ENCODE results near the gene PLD4.

The PLD4 gene

DNA sequence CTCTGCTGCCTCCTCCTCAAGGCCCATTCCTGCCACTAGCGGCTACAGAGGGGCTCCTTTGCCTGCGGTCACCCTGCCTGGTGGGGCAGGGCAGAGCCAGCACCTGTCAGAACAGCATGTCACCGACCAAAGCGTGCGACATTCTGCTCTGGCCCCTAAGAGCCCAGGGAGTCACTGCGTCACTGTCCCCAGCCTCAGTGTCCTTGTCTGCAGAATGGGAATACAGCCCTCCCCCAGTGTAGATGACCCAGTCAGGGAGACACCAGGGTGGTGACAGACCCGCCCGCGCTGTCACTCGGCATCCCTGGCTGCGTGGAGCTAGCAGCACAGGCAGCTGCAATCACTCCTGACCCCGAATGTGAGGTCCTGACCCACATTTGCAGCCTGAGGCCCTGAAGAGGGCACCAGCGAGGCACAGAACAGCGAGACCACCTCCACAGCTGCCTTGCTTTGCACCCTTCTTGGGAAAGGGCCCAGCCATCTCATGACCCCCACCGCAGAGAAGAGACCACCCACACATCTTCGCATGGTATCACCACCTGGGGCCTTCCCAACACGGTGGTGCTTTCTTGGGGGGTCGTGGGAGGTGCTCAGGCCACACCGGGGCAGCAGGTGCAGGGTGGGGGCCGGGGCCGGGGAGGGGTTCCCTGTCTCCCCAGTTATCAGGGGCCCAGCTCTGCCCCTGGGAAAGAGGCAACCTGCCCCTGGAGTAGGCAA lies 51.0 kb downstream of the PLD4 start:
- DNase-seq (ENCODE audit: low spot score), result no peak

DNA sequence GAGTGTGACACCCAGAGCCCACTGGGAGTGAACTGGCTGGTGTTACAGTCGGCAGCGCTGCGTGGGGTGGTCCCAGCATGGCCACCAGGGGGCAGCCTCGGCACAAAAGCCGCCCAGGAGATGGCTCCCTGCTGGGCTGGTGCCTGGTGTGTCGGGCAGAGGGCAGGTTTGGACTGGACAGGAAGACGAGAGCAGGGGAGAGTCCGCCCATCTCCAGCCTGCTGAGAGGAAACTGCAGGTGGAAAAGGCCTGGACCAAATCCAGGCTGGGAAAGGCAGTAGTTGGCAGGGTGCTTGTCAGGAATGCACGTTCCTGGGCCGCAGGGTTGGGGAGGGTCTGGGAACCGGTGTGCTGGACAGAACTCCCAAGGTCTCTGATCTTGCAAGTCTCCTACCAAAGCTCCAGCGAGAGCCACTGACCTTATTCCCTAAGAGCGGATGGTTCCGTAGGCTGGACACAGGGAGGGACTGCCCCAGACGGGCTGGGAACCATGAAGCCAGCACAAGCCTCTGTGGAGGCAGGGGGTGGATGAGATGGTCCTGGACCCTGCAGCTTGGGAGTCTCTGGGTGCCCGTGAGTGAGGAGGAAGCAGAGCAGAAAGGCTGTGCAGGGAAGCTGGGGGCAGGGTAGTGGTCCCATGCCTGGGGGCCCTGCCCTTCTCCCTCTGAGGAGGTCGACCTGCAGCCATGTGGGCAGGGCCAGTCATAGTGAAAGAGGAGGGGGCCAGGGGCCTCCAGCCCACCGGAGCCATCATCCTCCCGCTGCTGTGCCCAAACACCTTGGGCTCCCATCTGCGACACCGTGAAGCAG lies 51.7 kb downstream of the PLD4 start:
- peak; percentile 92 for DNase-seq (ENCODE audit: low spot score)

DNA sequence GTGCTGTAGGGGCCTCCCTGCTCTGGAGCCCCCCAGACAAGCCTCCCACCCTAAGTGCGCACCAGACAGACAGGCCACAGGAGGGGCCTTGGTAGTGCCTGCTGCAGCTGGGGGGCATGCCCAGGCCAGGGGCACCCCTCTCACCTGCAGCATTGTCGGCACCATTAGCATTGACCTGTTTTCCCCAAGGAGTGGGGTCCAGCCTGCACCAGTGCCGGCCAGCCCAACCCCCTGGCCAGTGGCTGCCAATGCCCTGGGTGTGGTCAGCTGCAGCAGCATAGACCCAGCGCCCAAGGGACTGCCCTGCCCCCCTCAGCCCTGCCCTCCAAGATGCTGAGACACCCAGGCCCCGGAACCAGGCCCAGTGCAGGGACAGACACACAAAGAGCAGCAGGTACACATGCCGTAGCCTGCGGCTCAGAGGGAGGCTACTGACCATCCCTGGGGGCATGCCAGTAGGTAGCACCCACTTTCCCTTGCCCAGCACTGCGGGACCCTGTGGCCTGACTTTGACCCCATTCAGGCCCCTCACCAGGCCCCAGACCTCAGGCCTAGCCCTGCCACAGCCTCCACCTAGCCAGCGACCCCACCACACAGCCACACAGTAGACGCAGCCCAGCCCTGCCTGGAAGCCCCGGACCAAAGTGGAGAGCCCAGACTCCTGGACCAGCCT lies 52.5 kb downstream of the PLD4 start:
- peak; percentile 50 for DNase-seq (ENCODE audit: low spot score)

- DNase-seq (ENCODE audit: low spot score), result peak; percentile 86
These were observed 53.3 kb downstream of the PLD4 start, which contains the start of gene AHNAK2 for GRCh38 chr14:104977681-104978653. TSS of gene AHNAK2 (minus strand) at chr14:104978374. CDS start at chr14:104978237, 137 bp downstream.

DNA sequence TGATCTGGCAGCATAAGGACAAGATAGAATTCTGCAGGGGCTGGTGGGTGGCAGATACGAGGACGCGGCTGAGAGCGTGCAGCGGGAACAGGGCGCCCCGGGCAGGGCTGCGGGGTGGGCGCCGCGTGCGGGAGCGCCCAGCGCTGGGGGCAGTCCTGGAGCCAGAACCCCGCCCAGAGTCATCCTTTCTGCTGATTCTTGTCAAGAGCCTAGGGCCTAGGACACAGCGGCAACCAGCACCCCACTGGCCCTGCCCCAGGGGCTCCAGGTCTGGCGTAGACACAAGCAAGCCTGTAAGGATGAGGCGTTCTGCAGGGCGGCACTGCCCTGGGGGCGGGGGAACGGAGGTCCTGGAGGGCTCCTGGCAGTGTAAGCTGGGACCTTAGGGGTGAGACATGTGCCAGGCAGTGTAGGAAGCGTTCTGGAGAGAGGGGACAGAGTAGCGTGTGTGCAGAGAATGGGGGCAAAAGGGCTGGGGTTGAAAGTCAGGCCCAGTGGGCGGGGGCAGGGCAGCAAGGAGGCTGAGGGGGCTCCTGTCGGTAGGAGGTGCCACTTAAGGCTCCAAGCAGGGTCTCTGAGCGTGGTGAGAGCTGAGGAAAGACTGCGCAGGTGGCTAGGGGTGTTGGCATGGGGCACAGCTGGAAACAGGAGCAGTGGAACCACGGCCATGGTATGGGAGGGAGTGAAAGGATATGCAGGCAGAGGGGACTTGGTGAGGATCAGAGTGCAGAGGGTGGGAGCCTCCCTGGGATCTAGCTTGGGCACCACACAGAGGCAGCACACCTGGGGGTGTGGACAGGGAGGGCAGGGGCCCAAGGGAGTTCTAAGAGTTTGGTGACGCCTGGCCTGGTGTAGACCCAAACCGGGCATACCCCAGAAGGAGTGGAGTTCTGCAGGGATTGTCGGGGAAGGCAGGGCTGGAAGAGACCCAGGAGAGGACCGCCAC lies 54.3 kb downstream of the PLD4 start:
- DNase-seq (ENCODE audit: low spot score), result no peak

DNA sequence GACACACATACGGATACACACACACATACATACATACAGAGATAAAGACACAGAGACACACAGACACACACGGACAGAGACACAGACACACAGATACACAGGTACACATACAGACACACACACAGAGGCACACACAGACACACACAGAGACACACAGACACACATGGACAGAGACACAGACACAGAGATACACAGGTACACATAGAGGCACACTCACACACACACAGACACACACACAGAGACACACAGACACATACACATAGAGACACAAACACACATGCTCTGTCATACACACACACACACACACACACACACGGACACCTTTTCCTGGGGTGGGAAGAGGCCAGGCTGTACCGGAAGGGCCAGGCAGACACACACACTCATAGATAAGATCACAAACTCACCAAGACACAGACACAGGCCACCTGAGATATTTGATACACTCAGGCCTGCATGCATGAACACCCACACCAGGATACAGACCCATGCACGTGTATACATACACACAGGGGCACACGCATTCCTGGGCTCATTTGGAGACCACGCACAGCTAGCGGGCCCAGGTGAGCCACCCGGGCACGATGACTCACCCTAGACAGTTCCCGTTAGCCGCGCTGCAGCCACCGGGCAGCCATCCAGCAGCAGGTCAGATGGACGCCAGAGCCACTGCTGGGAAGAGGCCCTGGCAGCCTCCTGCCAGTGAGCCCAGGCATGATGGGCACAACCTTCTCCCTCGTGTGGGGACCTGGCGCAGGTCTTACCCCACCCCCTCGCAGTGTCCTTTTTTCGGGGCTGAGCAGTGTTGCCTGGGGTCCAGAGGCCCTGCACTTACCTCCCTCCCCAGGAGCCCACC lies 55.3 kb downstream of the PLD4 start:
- DNase-seq (ENCODE audit: low spot score), result peak; percentile 92

DNA sequence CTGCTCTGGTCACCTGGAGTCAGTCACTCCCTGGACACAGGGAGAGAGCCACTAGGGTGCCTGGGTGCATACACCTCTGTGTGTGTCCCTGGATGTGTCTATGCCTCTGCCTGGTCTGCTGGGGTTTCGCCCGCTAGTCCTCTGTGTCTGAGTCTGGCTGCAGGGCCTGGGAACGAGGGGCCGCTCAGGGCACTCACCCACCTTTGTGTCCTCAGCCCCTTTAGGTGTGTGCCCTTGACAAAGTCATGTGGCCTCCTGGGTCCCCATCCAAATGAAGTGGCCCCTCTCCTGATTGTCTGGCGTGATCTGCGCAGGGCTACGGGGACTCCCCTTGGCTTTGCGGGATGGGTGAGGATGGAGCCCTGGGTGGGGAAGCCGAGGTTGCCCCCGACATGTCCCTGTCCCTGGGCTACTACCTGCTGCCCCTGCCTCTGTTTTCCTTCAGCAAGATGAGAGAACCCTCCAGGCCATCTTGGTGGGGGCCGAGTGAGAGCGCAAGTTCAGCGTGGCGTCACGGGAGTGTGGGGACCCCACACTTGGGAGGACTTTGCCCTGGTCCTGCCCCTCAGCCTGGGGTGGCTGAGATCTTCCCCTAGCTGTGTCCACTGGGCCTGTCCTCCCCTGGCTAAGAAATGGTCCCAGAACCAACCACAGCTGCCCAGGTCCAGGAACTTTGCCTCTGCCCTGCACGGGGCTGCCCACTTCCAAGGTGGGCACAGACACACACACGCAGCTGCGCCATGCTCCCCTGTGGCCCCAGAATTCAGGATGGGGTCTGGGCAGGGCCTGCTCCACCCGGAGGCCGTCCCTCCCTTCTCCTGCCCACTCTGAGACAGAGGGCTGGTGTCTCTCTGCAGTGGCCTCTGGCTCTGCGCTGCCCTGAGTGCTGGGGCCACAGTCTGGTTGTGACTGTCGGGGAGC lies 56.2 kb downstream of the PLD4 start:
- no peak for DNase-seq (ENCODE audit: low spot score)

DNA sequence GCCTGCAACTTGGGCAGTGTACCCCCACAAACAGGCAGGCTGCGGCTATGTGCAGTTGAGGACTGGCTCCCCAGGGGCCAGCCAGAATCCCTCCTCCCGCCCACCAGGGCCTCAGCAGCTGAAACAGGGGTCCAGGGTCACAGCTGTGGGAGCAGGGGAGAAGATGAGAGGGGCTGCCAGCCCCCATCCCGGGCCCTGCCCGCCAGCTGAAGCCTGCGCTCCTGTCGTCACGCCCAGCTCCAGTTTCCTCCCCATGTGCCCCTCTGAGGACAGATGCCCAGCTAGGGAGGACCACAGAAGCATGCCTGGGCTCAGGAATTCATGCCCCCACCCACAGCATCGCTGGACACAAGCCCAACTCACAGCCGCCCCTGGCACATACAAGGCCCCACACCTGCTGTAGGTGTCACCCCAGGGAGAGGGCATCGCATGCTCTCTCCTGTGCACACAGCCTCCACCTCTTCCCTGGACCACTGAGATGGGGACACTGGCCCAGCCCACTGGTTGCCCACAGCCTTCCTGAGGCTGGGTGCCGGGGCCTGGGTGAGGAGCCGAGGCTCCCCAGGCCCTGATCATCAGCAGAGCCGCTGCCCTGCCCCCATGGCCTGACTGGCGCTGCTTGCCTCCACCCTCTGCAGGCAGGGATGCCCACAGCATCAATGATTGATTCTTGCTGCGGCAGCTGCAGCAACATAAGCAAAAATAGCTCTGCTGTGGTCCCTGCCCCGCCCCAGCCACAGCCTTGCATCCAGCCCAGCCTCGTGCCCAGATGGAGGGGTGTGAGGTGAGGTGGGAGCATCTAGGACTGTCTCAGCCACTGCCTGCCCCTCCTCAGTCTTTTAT lies 57.2 kb downstream of the PLD4 start:
- DNase-seq (ENCODE audit: low spot score), result no peak

DNA sequence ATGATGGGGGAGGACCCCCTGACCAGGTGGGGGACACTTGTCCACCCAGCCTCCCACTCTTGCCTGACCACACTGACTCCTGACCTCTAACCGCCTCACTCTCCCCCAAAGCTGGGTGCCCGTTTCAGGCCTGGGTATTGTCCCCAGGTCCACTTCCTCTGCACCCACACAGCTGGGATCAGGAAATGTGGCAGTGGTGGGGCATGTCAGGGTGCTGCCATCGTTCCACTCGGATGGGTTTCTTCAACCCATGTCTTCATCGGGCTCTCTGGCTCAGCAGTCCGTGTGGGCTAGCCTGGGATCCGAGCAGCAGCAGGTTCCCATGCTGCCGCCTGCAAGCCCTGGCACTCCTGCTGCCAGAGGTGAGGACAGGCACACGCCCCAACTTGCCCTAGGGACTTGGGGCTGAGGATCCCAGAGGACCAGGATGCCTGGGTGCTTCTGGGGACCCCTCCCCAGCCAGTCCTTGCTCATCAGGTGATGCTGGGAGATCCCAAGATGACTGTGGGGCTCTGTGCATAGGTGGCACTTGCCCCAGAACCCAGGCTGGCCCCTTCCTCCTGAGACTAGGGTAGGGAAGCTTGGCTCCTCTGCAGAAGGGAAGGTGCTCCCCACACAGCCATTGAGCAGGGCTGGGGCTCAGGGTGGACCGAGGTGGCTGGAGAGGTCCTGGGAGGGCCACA lies 58.0 kb downstream of the PLD4 start:
- DNase-seq (ENCODE audit: low spot score), result no peak

Data from kidney tubule cell (primary cell).